GM12875 (cell line): ENCODE results near the gene ZSCAN5A.
"Not testable (repeated sequence)": the region's sequence is repeated elsewhere in the genome, so short reads cannot be mapped to it uniquely, and the experiment has no call there.

Source experiments
- H3K4me3 ChIP-seq: one replicate; pipeline ENCODE4 v1.5.1; 2011; ENCODE audit warnings: low read depth, low read length, control low read depth
- CTCF ChIP-seq: IDR thresholded peaks from 2 replicates; pipeline ENCODE4 v1.5.1; 2011; ENCODE audit warnings: low read depth, mild to moderate bottlenecking, control low read depth, inconsistent platforms, low read length, moderate library complexity, borderline replicate concordance; ENCODE audit not compliant: insufficient read depth

ZSCAN5A gene

GRCh38 chr19:56348289-56348877 is 33.7 kb upstream of the ZSCAN5A start:
- peak; percentile 52; the same call in 1 of the 2 replicates for TF ChIP-seq CTCF
- H3K4me3 ChIP-seq = no peak overlapping the region

- TF ChIP-seq CTCF = no peak
- no peak overlapping the region for H3K4me3 ChIP-seq
Measured at GRCh38 chr19:56347163-56347778, 32.6 kb upstream of the ZSCAN5A start.

- TF ChIP-seq CTCF = no peak
- H3K4me3 ChIP-seq = no peak overlapping the region
Measured at GRCh38 chr19:56341948-56342347, 27.3 kb upstream of the ZSCAN5A start.

DNA sequence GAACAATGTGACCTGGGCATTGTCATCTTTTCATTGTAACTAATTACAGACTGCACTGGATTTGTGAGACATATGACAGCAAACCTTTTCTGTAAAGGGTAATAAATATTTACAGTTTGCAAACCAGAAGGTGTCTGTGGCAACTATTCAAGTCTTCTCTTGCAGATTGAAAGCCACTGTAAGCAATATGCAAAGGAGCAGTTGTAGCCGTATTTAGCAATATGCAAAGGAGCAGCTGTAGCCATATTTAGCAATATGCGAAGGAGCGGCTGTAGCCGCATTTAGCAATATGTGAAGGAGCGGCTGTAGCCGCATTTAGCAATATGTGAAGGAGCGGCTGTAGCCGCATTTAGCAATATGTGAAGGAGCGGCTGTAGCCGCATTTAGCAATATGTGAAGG is 24.4 kb upstream of the ZSCAN5A start:
- not testable (repeated sequence) for H3K4me3 ChIP-seq

DNA sequence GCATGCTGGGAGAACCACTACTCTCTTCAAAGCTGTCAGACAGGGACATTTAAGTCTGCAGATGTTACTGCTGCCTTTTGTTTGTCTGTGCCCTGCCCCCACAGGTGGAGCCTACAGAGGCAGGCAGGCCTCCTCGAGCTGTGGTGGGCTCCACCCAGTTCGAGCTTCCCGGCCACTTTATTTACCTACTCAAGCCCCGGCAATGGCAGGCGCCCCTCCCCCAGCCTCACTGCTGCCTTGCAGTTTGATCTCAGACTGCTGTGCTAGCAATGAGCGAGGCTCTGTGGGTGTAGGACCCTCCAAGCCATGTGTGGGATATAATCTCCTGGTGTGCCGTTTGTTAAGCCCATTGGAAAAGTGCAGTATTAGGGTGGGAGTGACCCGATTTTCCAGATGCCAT is 22.4 kb upstream of the ZSCAN5A start:
- not testable (repeated sequence) for H3K4me3 ChIP-seq

GRCh38 chr19:56335371-56335770 is 20.7 kb upstream of the ZSCAN5A start:
- not testable (repeated sequence) for H3K4me3 ChIP-seq

- no peak overlapping the region for H3K4me3 ChIP-seq
- peak; percentile 60; the same call in 1 of the 2 replicates for TF ChIP-seq CTCF
Measured at GRCh38 chr19:56333506-56333905, 18.9 kb upstream of the ZSCAN5A start.

DNA sequence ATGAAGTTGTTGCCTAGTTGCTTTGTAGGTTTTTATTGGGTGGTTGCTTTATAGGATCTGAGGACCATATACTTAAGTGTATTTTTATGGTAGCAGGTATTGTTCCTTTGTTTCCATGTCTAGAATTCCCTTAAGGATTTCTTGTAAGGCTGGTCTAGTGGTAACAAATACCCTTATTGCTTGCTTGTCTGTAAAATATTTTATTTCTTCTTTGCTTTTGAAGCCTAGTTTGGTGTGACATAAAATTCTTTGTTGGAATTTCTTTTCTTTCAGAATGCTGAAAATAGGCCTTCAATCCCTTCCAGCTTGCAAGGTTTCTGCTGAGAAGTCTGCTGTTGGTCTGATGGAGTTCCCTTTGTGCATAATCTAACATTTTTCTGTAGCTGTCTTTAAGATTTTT is 18.1 kb upstream of the ZSCAN5A start:
- TF ChIP-seq CTCF = no peak
- H3K4me3 ChIP-seq = no peak overlapping the region

DNA sequence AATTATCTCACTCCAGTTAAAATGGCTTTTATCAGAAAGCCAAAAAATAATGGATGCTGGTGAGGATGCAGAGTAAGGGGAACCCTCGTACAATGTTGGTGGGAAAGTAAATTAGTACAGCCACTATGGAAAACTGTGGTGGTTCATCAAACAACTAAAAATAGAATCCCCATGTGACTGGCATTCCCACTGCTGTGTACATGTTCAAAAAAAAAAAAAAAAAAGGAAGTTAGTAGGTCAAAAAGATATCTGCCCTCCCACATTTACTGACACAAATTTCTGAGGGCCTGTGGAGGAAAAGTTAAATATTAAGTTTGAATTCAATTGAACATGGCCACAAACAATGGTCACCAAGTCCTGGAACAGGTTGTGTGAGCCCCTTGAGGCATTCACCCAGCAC is 9.8 kb upstream of the ZSCAN5A start:
- TF ChIP-seq CTCF = no peak
- no peak overlapping the region for H3K4me3 ChIP-seq
